HG03432 (cell line): Measurements from ENCODE around the gene MAP2.

Experiments used
- ATAC-seq: cut with Tn5 transposase; IDR thresholded peaks from one replicate; pipeline ENCODE4 v1.9.1; 2021; ENCODE audit warnings: mild to moderate bottlenecking, moderate library complexity; ENCODE audit not compliant: unreplicated experiment

MAP2 gene

DNA sequence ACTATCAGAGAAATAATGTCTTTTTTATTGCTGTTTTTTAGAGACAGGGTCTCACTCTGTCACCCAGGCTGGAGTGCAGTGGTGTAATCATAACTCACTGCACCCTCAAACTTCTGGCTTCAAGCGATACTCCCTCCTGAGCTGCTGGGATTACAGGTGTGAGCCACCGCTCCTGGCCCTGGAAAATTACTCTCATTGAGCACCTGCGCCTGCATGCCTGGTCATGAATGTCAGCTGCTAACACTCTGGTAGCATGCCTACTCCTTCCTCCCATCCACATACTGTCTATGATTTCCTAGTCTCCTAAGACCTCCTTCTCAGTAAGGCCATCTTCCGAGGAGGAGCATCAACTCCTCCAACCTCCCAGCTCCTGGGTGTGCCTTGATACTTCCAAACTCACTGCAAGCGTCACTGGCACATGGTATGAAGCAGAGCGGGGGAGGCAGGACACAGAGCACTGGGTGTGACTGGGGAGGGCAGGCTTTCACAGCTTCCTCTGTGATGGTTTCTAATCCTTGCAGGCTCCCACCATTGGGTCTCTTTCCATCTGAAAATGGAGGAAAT, 1.6 kb upstream of the MAP2 start:
- ATAC-seq: no peak

DNA sequence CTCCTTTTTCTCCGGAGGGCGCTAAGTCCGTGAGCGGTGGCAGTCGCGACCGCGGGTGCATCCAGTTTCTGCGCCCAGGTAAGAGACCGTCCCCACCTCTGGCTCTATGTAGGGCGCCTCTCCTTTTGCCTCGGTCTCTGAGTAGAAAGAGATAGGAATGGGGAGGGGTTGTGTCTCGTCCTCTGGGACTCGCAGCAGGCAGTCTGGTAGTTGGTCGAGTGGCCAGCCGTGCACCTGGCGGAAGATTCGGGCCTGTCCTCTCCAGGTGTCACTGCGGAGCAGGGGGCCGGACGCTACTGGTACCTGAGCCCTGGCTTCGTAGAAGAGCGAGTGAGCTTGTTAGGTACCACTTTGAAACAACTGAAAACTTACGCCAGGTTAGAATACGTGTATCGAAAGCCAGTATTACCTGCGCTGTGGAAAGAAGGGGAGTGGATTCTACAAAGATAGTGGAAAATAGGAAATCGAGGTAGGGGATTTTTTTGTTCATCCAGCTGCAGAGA, 403 bp downstream of the MAP2 start:
- ATAC-seq: peak; percentile 23

DNA sequence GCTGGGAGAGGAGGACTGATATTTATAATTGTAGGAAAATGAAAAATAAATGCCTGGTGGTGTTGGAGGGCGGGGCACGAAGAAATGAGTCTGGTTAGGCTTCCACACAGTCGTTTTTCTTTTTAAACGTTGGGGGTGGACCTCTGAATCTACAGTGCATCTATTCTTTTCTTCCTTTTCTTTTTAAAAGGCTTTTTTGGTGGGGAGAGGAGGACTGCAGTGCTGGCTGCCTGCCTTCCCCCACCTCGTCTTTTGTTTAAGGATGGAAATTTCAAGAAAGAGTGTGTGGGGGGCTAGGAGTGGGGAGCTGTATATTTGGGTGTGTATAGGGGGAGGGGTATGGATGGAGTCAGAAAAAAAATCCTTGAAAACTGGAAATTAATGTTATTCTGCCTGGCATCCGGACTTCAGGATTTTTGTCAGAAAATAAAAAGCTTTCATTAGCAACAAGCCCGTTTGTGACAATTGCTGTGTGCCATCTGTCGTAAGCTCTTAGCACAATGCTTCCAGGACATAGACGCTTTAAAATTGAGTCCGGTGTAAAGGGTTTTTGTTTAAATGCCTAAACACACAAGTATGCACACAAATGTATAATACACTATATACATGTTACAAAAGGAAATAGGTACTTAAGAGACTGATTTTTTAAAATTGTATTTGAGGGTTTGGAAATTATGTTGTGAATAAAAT, 1.1 kb downstream of the MAP2 start:
- ATAC-seq: no peak

DNA sequence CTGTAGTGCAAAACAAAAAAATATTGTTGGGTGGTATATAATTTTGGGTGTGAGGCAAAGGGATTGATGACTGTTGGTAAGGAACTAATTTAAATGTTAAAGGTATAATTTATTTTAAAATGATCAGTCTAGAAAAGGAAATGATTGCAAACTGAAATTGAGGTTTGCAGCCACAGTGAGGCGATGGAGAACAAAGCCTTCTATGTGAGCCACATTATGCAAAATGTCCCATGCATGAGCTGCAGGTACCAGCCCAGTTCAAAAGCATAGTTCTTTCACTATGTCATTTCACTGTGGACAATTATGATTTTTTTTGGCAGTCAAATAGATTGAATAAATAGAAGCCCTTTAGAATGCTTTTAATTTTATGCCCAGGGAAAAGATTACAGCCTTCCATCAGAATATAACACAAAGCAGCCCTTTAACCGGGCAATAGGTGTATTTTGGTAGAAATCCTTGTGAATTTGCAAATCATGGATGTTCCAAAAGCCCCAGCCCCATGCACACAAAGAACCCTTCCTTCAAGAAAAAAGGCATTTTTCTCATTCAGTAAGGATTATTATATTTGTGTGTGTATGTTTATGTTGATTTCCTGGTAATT, 1.7 kb downstream of the MAP2 start:
- ATAC-seq: peak; percentile 27

DNA sequence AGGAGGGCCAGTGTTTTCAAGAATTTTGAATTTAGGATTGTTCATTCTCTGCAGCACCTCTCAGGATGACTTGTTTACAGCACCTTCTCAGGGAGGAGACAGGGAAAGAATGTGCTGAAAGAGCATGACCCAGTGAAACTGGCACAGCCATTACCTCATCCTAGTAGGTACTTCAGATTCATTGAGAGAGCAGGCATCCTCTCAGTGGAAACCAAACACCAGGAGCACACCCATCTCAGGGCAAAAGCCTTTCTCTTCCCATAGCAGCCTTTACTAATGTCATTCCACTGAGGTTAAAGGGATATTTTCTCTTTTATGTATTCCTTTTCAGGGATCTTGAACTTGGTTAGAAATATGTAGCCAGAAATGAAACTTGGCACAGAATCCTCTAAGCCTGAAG, 2.6 kb downstream of the MAP2 start:
- ATAC-seq: no peak

DNA sequence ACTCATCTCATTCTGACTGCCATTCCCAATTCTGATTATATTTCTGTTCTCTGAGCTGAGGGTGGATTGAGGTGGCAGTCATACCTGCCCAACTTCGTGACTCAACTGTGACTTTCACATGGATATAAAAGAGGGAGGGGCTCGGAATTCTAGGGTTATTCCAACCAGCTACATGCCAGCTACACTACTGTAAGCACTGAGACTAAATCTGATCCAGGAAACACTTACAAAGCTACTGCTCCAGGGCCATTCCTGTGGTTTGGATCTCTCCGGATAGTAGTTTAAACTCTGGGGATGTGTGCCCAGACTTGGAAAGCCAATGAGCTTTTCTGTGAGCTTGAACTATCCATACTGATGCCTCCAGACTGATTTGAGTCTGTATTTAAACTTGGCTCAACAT, 7.9 kb downstream of the MAP2 start:
- ATAC-seq: no peak

DNA sequence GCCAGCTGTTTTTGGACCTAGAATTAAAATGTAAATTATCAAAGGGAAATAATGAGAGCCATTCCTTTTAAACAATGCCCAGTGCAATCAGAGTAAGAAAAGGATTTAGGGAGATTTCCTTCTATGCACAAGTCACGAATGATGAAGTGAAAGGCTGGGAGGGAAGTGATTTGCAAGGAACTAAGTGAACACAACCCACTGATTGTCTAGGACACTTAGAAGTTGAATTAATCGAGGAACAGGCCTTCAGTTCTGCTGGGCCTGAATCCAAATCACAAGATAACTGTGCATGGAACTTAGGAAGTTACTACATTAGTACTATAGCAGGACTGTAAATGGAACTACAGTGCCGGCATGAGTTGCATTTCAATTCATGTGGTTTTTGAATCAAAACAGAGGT, 17.7 kb downstream of the MAP2 start:
- no peak for ATAC-seq

DNA sequence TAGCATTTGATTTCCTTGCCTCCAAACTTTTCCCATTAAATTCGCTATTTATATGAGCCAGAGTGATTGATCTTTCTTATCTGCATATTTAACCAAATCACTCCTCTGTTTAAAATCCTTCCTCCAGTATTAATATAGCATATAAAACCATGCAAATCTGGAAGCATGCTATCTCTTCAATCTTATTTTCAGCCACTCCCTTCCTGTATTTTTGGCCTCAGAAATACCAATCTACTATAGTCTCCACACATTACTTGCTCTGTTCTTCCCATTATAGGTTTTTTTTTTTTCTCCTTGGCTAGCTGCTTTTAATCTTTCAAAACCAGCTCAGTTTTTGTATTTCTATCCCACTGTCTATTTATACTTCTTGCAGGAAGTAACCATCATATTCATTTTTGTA, 19.1 kb downstream of the MAP2 start:
- ATAC-seq: no peak

DNA sequence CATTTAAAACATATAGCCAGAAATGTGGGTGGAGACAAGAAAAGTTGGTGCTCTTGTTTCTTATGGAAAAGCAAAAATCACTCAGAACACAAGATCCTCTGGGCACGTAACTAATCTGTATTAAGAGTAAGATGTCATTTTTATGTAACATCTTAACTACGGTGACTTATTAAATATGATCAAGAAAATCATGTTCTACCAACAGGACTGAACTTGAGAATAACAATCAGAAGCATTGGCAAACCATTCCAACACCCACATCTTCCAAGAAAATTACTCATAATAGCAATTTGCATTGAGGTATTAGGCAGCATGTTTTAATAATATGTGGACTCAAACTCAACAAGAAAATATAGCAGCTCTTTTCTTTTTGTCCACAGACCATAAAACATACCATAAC, 21.6 kb downstream of the MAP2 start:
- ATAC-seq: no peak

DNA sequence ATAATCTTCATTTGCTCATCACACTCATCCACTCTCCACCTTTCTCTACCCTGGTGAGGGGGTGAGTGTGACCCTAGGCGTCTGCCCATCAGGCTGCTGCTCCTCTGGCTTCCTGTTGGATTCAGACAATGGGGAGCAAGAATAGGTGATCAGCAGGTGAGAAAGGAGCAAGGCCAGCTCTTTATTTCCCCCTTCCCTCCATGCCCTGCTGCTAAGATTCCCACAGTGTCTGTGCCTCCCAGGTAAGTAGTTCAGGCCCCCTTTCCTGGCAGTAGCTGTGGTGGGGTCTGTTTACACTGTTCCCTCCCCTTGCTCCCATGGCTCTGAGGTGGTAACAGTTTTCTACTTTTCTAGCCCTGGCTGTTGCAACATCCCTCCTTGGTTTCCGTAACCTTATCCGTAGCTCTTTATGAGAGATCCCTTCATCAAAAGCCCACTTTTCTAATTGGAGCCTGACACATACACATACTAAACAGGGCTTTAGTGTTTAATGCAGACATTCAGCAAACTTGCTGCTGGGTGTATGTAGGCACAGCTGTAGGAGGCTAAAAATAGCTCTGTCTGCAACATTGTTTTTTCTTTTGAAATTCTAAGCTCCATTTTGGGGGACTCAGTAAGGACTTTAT, 27.5 kb downstream of the MAP2 start:
- no peak for ATAC-seq

DNA sequence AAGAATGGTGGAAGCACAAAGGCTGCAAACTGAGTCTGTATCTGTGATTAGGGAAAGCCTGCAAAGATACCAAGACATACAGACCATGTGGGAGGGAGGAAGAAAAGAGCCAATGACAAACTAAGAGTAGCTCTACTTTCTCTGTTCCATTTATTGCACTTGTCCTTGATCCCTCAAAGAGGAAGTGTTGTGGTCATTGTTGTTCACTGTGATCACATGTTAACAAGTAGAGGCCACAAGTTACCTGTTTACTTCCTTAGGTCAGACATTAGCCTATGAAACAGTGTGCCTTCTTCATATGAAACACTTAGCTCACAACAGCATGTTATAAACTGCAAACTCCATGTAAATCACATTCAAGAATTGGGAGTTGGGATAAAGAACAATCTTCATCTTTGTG, 32.6 kb downstream of the MAP2 start:
- no peak for ATAC-seq

DNA sequence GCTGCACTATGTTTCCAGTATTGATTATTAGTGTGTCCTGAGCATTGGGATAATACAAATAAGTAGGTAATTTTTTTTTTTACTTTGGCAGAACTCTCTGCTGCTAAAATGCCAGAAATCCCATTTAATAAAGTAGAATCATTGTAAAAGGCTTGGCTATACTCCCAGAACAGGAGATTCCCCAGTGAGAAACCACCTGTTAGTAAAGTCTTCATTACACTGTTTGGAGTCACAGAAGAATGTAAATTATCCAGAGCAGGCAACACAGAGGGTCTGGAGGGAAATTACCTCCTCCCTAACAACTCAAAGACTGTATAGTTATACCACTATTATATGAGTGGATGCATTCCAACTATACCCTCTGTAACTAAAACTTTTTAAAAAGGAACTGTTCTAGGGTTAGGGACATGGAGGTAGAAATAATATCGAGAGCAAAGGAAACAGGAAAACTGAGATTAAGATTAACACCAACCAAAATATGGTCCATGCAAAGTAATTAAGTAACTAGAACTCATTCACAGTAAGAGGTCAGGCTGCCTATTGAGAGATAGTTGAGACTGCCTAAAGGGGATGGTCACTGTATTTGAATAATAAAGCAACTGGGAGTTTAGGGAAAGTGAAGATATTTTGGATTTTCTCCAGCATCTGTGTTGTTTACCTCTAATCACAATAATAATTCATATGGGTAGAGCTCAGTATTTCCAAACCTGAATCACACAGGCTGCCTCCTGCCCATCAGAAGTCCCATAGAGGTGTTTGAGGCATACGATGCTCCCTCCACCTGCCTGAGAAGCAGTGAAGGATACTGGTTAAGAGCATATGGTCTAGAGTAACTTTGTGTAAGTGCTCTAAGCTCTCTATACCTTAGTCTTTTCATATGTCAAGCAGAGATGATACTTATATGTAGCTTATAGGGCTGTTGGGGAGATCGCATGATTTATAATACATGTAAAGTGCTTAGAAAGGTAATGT, 34.4 kb downstream of the MAP2 start:
- ATAC-seq: no peak

DNA sequence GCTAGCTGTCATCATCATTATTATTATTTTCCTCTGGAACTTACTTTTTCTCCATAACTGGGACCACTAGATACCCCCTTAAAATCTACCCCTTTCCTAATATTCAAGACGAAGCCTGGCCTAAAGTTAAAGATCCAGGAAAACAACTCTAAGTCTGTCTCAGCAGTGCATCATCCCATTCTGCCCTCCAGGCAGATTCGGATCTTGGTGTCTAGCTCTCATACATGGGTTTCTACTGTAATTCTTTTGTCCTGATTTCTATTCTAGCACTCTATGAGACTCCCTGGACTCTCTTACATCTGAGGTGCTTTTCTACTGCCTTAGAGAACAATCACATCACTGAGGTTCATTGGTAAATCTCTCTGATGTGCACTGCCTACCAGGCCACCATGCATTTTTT, 35.5 kb downstream of the MAP2 start:
- no peak for ATAC-seq

DNA sequence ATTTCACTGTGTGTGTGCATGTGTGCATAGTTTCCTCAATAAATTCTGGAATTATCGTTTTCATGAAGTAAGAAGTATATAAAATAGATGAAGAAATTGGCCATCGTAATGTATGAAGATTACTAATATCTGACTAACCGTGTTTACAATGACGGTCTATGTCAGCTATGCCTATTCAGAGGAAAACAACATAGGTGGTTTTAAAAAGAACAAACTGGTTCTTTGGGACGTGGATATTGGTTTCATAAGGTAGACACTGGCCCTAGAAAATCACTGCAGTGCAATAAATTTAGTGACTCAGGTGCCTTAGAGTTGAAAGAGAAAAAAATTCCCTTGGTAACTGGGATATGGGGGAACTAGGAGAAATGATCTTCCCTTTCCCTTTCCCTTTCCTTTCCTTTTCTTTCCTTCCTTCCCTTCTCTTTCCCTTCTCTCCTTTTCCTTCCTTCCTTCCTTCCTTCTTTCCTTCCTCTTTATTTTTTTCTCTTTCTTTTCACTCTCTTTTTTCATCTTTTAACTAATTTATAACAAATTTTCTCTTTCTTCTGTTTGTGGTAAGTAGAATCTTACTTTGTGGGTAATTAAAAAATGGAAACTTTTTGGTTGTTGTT, 36.4 kb downstream of the MAP2 start:
- ATAC-seq: no peak

DNA sequence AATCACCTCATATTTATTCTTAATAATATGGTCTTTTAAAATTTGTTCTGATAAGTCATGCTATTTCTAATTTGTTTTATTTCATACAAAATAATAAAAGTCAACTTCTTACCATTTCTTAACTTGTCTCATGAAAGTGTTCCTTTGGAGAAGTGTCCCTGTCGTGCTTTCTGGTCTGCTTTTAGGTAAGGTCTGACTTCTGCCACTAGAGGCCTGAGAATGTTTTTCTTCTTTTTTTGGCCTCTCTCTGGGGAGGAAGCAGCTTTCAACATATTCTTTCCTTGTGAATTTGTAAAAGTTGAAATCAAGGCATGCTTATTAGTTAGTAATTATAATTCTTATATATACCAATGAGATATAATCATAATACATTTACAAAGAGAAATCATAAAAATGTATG, 39.4 kb downstream of the MAP2 start:
- no peak for ATAC-seq

DNA sequence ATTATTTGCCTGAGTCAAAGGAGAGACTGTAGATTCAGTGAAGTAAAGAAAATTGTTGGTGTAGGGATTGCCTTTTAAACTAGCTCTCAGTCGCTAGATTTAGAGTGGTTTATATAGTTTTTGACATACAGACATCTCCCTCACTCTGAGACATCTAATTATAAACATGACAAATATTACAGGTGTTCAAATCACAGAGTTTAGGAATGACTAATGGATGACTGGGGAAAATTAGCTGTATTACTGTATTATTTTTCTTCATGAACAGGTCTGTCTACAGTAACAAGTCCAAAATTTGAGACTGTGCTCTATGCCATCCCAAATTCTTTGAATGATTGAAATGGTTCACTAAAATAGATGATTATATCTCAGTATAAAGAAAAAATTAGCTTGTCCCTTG, 40.0 kb downstream of the MAP2 start:
- ATAC-seq: no peak

DNA sequence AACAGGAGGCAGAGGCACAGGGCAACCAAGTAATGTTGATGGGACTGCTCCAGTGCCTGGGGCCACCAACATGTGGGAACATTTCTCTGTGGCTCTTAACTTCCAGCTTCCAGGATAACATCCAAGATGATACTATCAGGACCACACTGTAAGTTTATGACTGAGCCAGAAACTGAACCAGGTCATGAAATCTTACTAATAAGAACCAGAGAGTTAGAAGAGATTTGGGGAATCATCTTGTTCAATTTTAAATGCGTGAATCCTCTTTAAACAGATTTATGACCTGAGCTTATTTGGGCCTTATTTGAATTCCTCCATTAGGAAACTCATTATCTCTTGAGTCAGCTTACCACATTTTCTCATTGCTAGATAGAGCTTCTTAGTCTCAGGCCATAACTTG, 45.0 kb downstream of the MAP2 start:
- no peak for ATAC-seq

DNA sequence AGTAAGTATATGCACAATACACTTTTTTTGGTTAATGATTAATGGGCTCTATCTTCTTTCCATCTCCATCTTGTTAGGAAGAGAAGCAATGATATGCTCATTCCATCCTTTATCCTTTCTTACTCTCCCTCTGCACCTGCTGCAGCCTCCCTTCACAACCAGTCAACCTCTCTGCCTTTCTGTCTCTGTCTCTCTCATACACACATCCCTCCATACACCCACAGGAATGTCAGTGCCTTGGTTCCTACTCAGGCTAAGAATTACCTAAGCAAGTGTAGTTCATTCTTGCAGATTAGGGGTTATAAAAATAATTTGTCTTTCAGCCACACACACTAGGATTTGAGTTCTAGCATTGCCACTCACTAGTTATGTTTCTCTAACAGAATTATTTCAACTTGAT, 45.6 kb downstream of the MAP2 start:
- no peak for ATAC-seq

DNA sequence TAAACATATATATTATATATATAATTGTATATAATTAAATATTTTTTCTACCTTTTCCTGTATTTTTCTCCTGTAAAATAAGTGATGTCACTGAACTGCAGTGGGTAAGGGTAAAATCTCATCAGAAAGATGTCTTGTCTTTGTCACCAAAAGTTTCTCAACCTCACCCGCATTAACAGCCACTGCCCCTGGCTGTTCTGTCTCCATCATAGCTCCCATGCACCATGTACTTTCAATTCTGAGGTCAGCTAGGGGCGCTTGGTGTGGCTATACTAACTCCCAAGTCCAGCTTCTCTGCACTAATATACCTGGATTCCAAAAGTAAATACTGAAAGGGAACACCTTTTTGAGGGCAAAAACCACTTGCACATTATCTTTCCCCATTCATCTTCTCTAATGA, 46.6 kb downstream of the MAP2 start:
- no peak for ATAC-seq

DNA sequence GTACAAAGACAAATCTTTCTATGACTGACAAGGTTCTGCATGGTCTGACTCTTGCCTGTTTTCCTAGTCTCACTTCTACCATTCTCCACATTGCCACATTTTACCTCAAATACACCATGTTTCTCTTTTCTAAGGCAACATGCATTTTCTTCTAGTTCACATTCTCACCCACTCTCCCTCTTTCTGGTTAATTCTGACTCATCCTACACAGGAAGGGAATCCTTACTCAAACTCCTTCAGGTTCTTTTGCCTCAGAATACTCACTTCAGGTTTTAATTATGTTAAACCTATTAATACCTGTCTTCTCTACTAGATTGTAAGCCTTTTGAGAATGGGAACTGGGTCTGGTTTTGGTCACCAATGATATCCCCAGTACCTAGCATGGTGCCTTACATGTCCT, 47.2 kb downstream of the MAP2 start:
- ATAC-seq: no peak
